HCT116 (cell line): ENCODE data around the gene ZDHHC22. TPM values are rescaled to one million over a fixed set of nuclear protein-coding genes. Genes with fewer than 3 reads are reported as not detected.

ENCODE experiments used
- ATAC-seq: fragments of 200-7000 bp; cut with Tn5 transposase; 2 replicates; pipeline ENCODE4 v1.9.1; 2020; ENCODE audit warnings: mild to moderate bottlenecking, moderate library complexity
- BruUV-seq: library from RNA; stranded (reverse); fragments of 400-500 nt; replicated peaks from 2 replicates; lab custom pipeline; 2021; lab: Mats Ljungman, UMichigan
- CTCF ChIA-PET: fragments of 300-600 bp; sonication (Branson Sonifier 250); formaldehyde crosslinking; loops from one replicate; lab custom pipeline; 2021; ENCODE audit warnings: antibody characterized with exemption; lab: Charles Lee
- POLR2A ChIA-PET: fragments of 300-600, 350-600 bp; sonication (Branson Sonifier 250); formaldehyde crosslinking; loops from one replicate; lab custom pipeline; 2021; ENCODE audit warnings: antibody characterized with exemption; lab: Charles Lee
- RAD21 ChIA-PET, 2 experiments: fragments of 300-600 bp; sonication (Branson Sonifier 250); formaldehyde crosslinking; loops; one replicate each; lab custom pipeline; 2023; ENCODE audit warnings: low total read pairs in 2 of 2; ENCODE audit not compliant: uncharacterized antibody in 2 of 2, unreplicated experiment in 2 of 2, low non-redundant PET in 1 of 2; lab: Charles Lee
- DNase-seq: peaks from one replicate; pipeline ENCODE4 v3.0.0-alpha.2; 2010; ENCODE audit warnings: low read depth, low spot score
- H2AFZ ChIP-seq: fragments of 200-600 bp; shearing (Covaris generic), sonication (generic); 2 replicates; pipeline ENCODE4 v1.6.1; 2017; ENCODE audit warnings: low read depth, mixed run types, mixed read lengths, antibody characterized with exemption, low read length; ENCODE audit not compliant: poor library complexity, severe bottlenecking
- H3K27ac ChIP-seq: 2 replicates; pipeline ENCODE4 v1.5.1; 2012; ENCODE audit warnings: low read depth, low read length
- H3K27me3 ChIP-seq: fragments of 200-600 bp; sonication (generic); 2 replicates; pipeline ENCODE4 v1.6.1; 2016; ENCODE audit warnings: mixed run types, low read length, mixed read lengths; ENCODE audit not compliant: insufficient read depth
- H3K36me3 ChIP-seq, 2 experiments: fragments of 200-500 bp in 1 of 2; fragments of 200-600 bp in 1 of 2; sonication (Bioruptor generic) in 1 of 2; sonication (generic) in 1 of 2; 2 replicates each; pipeline versions ENCODE4 v1.5.1 to v1.6.1; 2014 to 2016; ENCODE audit warnings: low read length in 2 of 2, inconsistent platforms in 1 of 2, mixed read lengths in 1 of 2, mixed run types in 1 of 2; ENCODE audit not compliant: insufficient read depth in 2 of 2, control insufficient read depth in 1 of 2
- H3K4me1 ChIP-seq, 2 experiments: fragments of 200-600 bp in 1 of 2; sonication (generic) in 1 of 2; 2 replicates each; pipeline versions ENCODE4 v1.5.1 to v1.6.1; 2012 to 2017; ENCODE audit warnings: low read length in 2 of 2, inconsistent platforms in 1 of 2, mild to moderate bottlenecking in 1 of 2, mixed read lengths in 1 of 2, mixed run types in 1 of 2, moderate library complexity in 1 of 2; ENCODE audit not compliant: insufficient read depth in 2 of 2, control insufficient read depth in 1 of 2
- H3K4me2 ChIP-seq: fragments of 200-600 bp; sonication (generic); 2 replicates; pipeline ENCODE4 v1.6.1; 2017; ENCODE audit warnings: mixed run types, low read length, mixed read lengths
- H3K4me3 ChIP-seq, 2 experiments: fragments of 200-600 bp in 1 of 2; sonication (generic) in 1 of 2; replicated peaks in 1 of 2; 2 replicates each; pipeline ENCODE4 v1.5.1; 2011 to 2016; ENCODE audit warnings: low read length in 2 of 2, control low read depth in 1 of 2, low read depth in 1 of 2, mild to moderate bottlenecking in 1 of 2, mixed read lengths in 1 of 2, mixed run types in 1 of 2
- H3K79me2 ChIP-seq: fragments of 200-600 bp; sonication (generic); 2 replicates; pipeline ENCODE4 v1.6.1; 2017; ENCODE audit warnings: mild to moderate bottlenecking, mixed run types, low read length, moderate library complexity, mixed read lengths; ENCODE audit not compliant: insufficient read depth
- H3K9ac ChIP-seq: fragments of 200-600 bp; sonication (generic); 2 replicates; pipeline ENCODE4 v1.6.1; 2016; ENCODE audit warnings: low read length, mixed read lengths
- H3K9me2 ChIP-seq: fragments of 200-600 bp; sonication (generic), shearing (Covaris generic); 2 replicates; pipeline ENCODE4 v1.6.1; 2017; ENCODE audit warnings: mixed run types, mild to moderate bottlenecking, moderate library complexity; ENCODE audit not compliant: insufficient read depth
- H3K9me3 ChIP-seq, 2 experiments: fragments of 200-500 bp in 1 of 2; fragments of 200-600 bp in 1 of 2; sonication (Bioruptor generic) in 1 of 2; sonication (generic) in 1 of 2; 2 replicates each; pipeline ENCODE4 v1.6.1; 2014 to 2017; ENCODE audit warnings: low read length in 2 of 2, mixed read lengths in 2 of 2, inconsistent platforms in 1 of 2, low read depth in 1 of 2, mild to moderate bottlenecking in 1 of 2, mixed run types in 1 of 2, moderate library complexity in 1 of 2; ENCODE audit not compliant: control insufficient read depth in 1 of 2, insufficient read depth in 1 of 2
- H4K20me1 ChIP-seq: fragments of 200-600 bp; sonication (generic), shearing (Covaris generic); 2 replicates; pipeline ENCODE4 v1.6.1; 2017; ENCODE audit warnings: mixed run types, mild to moderate bottlenecking, moderate library complexity; ENCODE audit not compliant: insufficient read depth
- CBX3 ChIP-seq: IDR thresholded peaks from 2 replicates; pipeline ENCODE4 v1.6.1; 2012; ENCODE audit warnings: low read depth
- EGR1 ChIP-seq: IDR thresholded peaks from 2 replicates; pipeline ENCODE4 v1.6.1; 2012; ENCODE audit warnings: low read depth
- ELF1 ChIP-seq: IDR thresholded peaks from 2 replicates; pipeline ENCODE4 v1.6.1; 2012; ENCODE audit warnings: low read depth, borderline replicate concordance
- EZH2 ChIP-seq: fragments of 200-600 bp; sonication (generic); IDR thresholded peaks from 2 replicates; pipeline ENCODE4 v1.6.1; 2017; ENCODE audit warnings: antibody characterized with exemption, mixed run types
- EZH2phosphoT487 ChIP-seq: fragments of 200-600 bp; IDR thresholded peaks from 2 replicates; pipeline ENCODE4 v1.6.1; 2018; ENCODE audit warnings: antibody characterized with exemption, borderline replicate concordance
- JUND ChIP-seq: IDR thresholded peaks from 2 replicates; pipeline ENCODE4 v1.6.1; 2012
- POLR2A ChIP-seq: IDR thresholded peaks from 2 replicates; pipeline ENCODE4 v1.7.0; 2011; ENCODE audit warnings: borderline replicate concordance; ENCODE audit not compliant: insufficient read depth, insufficient read length; ENCODE audit errors: extremely low read depth
- POLR2AphosphoS5 ChIP-seq: IDR thresholded peaks from 2 replicates; pipeline ENCODE4 v1.6.1; 2011; ENCODE audit warnings: mild to moderate bottlenecking, low read depth, low read length, moderate library complexity
- RAD21 ChIP-seq: IDR thresholded peaks from 2 replicates; pipeline ENCODE4 v1.6.1; 2012; ENCODE audit warnings: low read depth, mild to moderate bottlenecking
- SP1 ChIP-seq: IDR thresholded peaks from 2 replicates; pipeline ENCODE4 v1.6.1; 2012; ENCODE audit warnings: low read depth
- SRF ChIP-seq: IDR thresholded peaks from 2 replicates; pipeline ENCODE4 v1.6.1; 2012; ENCODE audit warnings: low read depth
- TCF7L2 ChIP-seq: IDR thresholded peaks from 2 replicates; pipeline ENCODE4 v1.7.0; 2011; ENCODE audit warnings: borderline replicate concordance, inconsistent platforms; ENCODE audit not compliant: insufficient read depth, insufficient read length; ENCODE audit errors: extremely low read depth
- ZFX ChIP-seq: fragments of 450-650 bp; IDR thresholded peaks from 2 replicates; pipeline ENCODE4 v1.6.1; 2017
- ZNF274 ChIP-seq: fragments of 200-500 bp; sonication (Bioruptor generic); IDR thresholded peaks from 2 replicates; pipeline ENCODE4 v1.6.1; 2014; ENCODE audit warnings: mild to moderate bottlenecking, low read depth, low read length, inconsistent platforms
- intact Hi-C: fragments of 100-400 bp; cut with micrococcal nuclease; formaldehyde crosslinking; loops from 2 replicates; pipeline ENCODE4 v1.10.0; 2022
- total RNA-seq: library from RNA; stranded (reverse); gene quantifications from one replicate; pipeline ENCODE4 v1.2.1, GENCODE V29; 2021; ENCODE audit not compliant: unreplicated experiment
- TF ChIP-seq, protein P1 (sequence below): IDR thresholded peaks from 2 replicates; pipeline ENCODE4 v1.6.1; 2012
- TF ChIP-seq, protein P2 (sequence below): IDR thresholded peaks from 2 replicates; pipeline ENCODE4 v1.6.1; 2012
- TF ChIP-seq, protein P3 (sequence below), 3 experiments: fragments of 200-600 bp in 1 of 3; sonication (generic) in 1 of 3; IDR thresholded peaks in 2 of 3; conservative IDR thresholded peaks in 1 of 3; 2 replicates each; pipeline ENCODE4 v1.5.1; 2012 to 2017; ENCODE audit warnings: low read depth in 2 of 3, low read length in 2 of 3, antibody characterized with exemption in 1 of 3, borderline replicate concordance in 1 of 3, control low read depth in 1 of 3, mild to moderate bottlenecking in 1 of 3, mixed read lengths in 1 of 3, mixed run types in 1 of 3, moderate library complexity in 1 of 3; ENCODE audit not compliant: insufficient read depth in 1 of 3
- TF ChIP-seq, protein P4 (sequence below): IDR thresholded peaks from 2 replicates; pipeline ENCODE4 v1.6.1; 2012; ENCODE audit warnings: low read depth
- TF ChIP-seq, protein P5 (sequence below): IDR thresholded peaks from 2 replicates; pipeline ENCODE4 v1.6.1; 2011; ENCODE audit warnings: mild to moderate bottlenecking, low read length, moderate library complexity; ENCODE audit not compliant: insufficient replicate concordance; ENCODE audit errors: extremely low read depth

Gene ZDHHC22
- total RNA-seq, 1 experiment from 2014 or later: 0.10 TPM

DNA sequence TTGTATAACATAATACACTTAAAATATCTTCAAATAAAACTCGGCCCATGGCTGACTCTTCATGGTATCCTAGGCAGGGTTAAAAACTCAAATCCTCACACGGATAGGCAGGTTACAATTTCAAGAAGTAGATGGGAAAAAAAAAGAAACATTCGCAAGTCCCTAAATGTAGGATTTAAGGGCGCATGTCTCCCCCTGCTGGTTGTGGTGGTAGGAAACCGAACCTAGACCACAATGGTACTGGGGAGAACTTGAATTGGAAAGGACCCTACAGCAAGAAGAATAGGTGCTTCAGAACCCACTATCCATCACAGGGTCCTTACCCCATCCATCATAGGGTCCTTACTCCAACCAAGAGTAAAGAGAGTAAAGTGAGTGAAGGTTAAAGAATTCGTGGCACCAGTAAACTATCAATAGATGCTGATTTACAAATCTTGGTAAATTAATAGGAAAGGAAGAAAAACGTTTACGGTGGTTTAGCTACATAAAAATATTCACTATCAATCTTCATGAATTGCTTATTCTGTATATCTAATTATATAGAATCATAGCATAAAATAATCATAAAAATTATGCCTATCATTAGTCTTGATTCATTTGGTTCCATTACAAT, 46.8 kb downstream of the ZDHHC22 start:
- POLR2A ChIA-PET: interaction anchor here (0.7 to 2.1 kb wide), 5 partner anchors 23 to 222 kb away, joined by 3 to 8 read pairs (median 5); no protein-coding TSS in a partner anchor
- CTCF ChIA-PET: interaction anchor here (0.7 to 8.4 kb wide), 12 partner anchors 9 to 226 kb away, joined by 3 to 131 read pairs (median 4); no protein-coding TSS in a partner anchor
- DNase-seq (peak; percentile 83), ATAC-seq (no peak)
- Histone ChIP-seq H3K9ac (no peak overlapping the region), H3K4me1 (peaks cover 20 to 26% of the 10 kb centered on the region in 2 experiments), H3K27me3 (no peaks in the 10 kb centered on the region), H4K20me1 (no peaks in the 10 kb centered on the region), H3K36me3 (no peaks in the 10 kb centered on the region), H3K79me2 (peaks cover 22% of the 10 kb centered on the region), H3K27ac (no peak overlapping the region), H3K9me2 (no peaks in the 10 kb centered on the region), H3K4me3 (no peak overlapping the region), H2AFZ (no peak overlapping the region), H3K9me3 (0 out of 4 replicates have a peak, but pooled peaks cover 3 to 7% of the 10 kb centered on the region in 2 experiments), H3K4me2 (no peak overlapping the region)
- no TSS peak for BruUV-seq
- intact Hi-C loops: loop anchor here (1.0 kb wide), 4 partner anchors 26 to 224 kb away; no protein-coding TSS in a partner anchor
- RAD21 ChIA-PET: interaction anchor here (0.7 to 1.4 kb wide), 5 partner anchors 24 to 222 kb away, joined by 4 to 13 read pairs (median 6); no protein-coding TSS in a partner anchor
- TF ChIP-seq JUND (no peak), CBX3 (0 out of 2 replicates have a peak, but pooled peaks have one; percentile 47), SRF (no peak), SP1 (no peak), POLR2AphosphoS5 (no peak), EGR1 (no peak), ZNF274 (no peak), POLR2A (no peak), ELF1 (no peak), ZFX (no peak), RAD21 (peak; percentile 93), TCF7L2 (no peak), EZH2 (no peak), EZH2phosphoT487 (no peak)
- TF ChIP-seq, protein P1, sequence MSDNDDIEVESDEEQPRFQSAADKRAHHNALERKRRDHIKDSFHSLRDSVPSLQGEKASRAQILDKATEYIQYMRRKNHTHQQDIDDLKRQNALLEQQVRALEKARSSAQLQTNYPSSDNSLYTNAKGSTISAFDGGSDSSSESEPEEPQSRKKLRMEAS: no peak
- TF ChIP-seq, protein P2, sequence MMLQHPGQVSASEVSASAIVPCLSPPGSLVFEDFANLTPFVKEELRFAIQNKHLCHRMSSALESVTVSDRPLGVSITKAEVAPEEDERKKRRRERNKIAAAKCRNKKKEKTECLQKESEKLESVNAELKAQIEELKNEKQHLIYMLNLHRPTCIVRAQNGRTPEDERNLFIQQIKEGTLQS: no peak
- TF ChIP-seq, protein P3, sequence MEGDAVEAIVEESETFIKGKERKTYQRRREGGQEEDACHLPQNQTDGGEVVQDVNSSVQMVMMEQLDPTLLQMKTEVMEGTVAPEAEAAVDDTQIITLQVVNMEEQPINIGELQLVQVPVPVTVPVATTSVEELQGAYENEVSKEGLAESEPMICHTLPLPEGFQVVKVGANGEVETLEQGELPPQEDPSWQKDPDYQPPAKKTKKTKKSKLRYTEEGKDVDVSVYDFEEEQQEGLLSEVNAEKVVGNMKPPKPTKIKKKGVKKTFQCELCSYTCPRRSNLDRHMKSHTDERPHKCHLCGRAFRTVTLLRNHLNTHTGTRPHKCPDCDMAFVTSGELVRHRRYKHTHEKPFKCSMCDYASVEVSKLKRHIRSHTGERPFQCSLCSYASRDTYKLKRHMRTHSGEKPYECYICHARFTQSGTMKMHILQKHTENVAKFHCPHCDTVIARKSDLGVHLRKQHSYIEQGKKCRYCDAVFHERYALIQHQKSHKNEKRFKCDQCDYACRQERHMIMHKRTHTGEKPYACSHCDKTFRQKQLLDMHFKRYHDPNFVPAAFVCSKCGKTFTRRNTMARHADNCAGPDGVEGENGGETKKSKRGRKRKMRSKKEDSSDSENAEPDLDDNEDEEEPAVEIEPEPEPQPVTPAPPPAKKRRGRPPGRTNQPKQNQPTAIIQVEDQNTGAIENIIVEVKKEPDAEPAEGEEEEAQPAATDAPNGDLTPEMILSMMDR (IDR thresholded peaks at IDR 0.05 in 2 of 3, conservative IDR thresholded peaks at IDR 0.05 in 1 of 3; ENCODE audit: borderline replicate concordance in 1 of 3, insufficient read depth in 1 of 3, low read depth in 2 of 3, low read length in 2 of 3): peak; percentile 82 to 92 (median 92)
- TF ChIP-seq, protein P4, sequence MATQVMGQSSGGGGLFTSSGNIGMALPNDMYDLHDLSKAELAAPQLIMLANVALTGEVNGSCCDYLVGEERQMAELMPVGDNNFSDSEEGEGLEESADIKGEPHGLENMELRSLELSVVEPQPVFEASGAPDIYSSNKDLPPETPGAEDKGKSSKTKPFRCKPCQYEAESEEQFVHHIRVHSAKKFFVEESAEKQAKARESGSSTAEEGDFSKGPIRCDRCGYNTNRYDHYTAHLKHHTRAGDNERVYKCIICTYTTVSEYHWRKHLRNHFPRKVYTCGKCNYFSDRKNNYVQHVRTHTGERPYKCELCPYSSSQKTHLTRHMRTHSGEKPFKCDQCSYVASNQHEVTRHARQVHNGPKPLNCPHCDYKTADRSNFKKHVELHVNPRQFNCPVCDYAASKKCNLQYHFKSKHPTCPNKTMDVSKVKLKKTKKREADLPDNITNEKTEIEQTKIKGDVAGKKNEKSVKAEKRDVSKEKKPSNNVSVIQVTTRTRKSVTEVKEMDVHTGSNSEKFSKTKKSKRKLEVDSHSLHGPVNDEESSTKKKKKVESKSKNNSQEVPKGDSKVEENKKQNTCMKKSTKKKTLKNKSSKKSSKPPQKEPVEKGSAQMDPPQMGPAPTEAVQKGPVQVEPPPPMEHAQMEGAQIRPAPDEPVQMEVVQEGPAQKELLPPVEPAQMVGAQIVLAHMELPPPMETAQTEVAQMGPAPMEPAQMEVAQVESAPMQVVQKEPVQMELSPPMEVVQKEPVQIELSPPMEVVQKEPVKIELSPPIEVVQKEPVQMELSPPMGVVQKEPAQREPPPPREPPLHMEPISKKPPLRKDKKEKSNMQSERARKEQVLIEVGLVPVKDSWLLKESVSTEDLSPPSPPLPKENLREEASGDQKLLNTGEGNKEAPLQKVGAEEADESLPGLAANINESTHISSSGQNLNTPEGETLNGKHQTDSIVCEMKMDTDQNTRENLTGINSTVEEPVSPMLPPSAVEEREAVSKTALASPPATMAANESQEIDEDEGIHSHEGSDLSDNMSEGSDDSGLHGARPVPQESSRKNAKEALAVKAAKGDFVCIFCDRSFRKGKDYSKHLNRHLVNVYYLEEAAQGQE: no peak
- TF ChIP-seq, protein P5, sequence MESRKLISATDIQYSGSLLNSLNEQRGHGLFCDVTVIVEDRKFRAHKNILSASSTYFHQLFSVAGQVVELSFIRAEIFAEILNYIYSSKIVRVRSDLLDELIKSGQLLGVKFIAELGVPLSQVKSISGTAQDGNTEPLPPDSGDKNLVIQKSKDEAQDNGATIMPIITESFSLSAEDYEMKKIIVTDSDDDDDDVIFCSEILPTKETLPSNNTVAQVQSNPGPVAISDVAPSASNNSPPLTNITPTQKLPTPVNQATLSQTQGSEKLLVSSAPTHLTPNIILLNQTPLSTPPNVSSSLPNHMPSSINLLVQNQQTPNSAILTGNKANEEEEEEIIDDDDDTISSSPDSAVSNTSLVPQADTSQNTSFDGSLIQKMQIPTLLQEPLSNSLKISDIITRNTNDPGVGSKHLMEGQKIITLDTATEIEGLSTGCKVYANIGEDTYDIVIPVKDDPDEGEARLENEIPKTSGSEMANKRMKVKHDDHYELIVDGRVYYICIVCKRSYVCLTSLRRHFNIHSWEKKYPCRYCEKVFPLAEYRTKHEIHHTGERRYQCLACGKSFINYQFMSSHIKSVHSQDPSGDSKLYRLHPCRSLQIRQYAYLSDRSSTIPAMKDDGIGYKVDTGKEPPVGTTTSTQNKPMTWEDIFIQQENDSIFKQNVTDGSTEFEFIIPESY: no peak
